ENCODE results near the gene SLC4A2.
A peak's percentile ranks its signal among the peaks of the same experiment; 100 is the strongest.

Gene SLC4A2

DNA sequence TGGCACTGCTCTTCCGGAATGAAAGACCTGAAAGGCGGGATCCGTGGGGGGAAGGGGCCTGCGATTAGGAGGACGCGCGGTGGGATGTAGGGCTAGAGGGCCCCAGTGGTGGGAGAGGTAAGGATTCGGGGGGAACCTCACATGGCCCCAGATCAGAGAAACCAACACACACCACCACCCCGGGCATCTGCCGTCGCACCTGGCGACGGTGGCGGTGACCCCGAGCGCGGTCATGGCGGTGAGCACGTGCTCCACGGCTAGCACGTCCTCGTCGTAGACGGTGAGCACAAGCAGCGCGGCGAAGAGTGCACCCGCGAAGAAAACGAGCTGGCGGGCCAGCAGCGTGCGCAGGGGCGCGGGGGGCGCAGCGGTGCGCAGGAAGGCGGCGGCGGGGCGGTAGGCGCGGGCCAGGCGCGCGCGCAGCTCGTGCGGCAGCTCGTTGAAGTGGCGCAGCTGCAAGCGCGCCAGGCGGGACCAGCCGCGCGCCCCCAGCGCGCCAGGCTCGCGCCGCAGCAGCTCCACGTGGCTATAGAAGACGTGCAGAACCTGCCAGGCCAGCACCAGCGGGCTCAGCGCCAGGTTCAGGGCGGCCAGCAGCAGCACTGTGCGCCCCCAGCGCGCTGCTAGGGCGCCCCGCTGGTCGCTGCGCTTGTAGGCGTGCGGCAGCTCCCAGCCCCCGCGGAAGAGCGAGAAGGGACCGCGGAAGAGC lies 40.8 kb upstream of the SLC4A2 start:
- Histone ChIP-seq H3K4me1 (ENCODE audit: low read length) (0 out of 2 replicates have a peak, but pooled peaks cover 6% of the 10 kb centered on the region), H3K36me3 (replicated peaks; ENCODE audit: insufficient read depth, low read length) (no peaks in the 10 kb centered on the region), H3K9me3 (replicated peaks; ENCODE audit: insufficient read depth, low read length) (no peaks in the 10 kb centered on the region), H3K9ac (ENCODE audit: low read length) (no peak overlapping the region), H3K27me3 (replicated peaks; ENCODE audit: insufficient read depth, low read length) (peaks cover 53% of the 10 kb centered on the region), H3K4me2 (ENCODE audit: low read depth, low read length) (peak overlapping the region; percentile 76), H3F3A (ENCODE audit: insufficient read depth, low read length) (no peaks in the 10 kb centered on the region), H3K9me2 (replicated peaks; ENCODE audit: insufficient read depth, low read length) (no peaks in the 10 kb centered on the region), H3K27ac (ENCODE audit: low read length) (no peak overlapping the region), H4K20me1 (ENCODE audit: insufficient read depth, low read length) (no peaks in the 10 kb centered on the region), H2AFZ (ENCODE audit: low read length) (peak overlapping the region; percentile 66; the same call in 1 of the 2 replicates), H3K79me2 (ENCODE audit: low read length) (no peaks in the 10 kb centered on the region), H3K4me3 (ENCODE audit: low read length) (0 out of 2 replicates have a peak overlapping the region, but pooled peaks have one; percentile 29)
- no peak for TF ChIP-seq EZH2phosphoT487 (IDR thresholded peaks at IDR 0.05; ENCODE audit: low read length)
- no peak for TF ChIP-seq CTCF (IDR thresholded peaks at IDR 0.05; ENCODE audit: low read length)
- TF ChIP-seq EZH2 (optimal IDR thresholded peaks at IDR 0.05; ENCODE audit: low read depth, low read length) = no peak
- no peak for DNase-seq

DNA sequence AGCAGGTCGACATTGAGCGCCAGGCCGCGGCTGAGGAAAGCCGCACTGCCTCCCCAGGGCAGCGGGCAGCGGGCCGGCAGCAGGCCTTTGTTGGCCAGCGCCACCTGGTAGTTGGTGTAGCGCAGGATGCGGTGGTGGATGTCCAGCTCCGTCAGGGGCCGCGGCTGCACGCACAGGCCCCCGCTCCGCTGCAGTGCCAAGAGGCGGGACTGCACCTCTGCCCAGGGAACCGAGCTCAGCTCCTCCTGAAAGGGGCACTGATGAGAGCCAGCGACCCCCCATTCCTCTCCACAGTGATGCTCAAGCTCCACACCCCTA lies 40.3 kb upstream of the SLC4A2 start:
- Histone ChIP-seq H3K79me2 (ENCODE audit: low read length) (no peaks in the 10 kb centered on the region), H2AFZ (ENCODE audit: low read length) (no peak overlapping the region), H3K36me3 (replicated peaks; ENCODE audit: insufficient read depth, low read length) (no peaks in the 10 kb centered on the region), H3K4me2 (ENCODE audit: low read depth, low read length) (no peak overlapping the region), H3K27ac (ENCODE audit: low read length) (no peak overlapping the region), H3K9me2 (replicated peaks; ENCODE audit: insufficient read depth, low read length) (no peaks in the 10 kb centered on the region), H3K9ac (ENCODE audit: low read length) (no peak overlapping the region), H3K4me1 (ENCODE audit: low read length) (0 out of 2 replicates have a peak, but pooled peaks cover 6% of the 10 kb centered on the region), H3K9me3 (replicated peaks; ENCODE audit: insufficient read depth, low read length) (no peaks in the 10 kb centered on the region), H3K4me3 (ENCODE audit: low read length) (no peak overlapping the region), H3F3A (ENCODE audit: insufficient read depth, low read length) (no peaks in the 10 kb centered on the region), H3K27me3 (replicated peaks; ENCODE audit: insufficient read depth, low read length) (peaks cover 53% of the 10 kb centered on the region), H4K20me1 (ENCODE audit: insufficient read depth, low read length) (no peaks in the 10 kb centered on the region)
- DNase-seq = no peak
- TF ChIP-seq EZH2 (optimal IDR thresholded peaks at IDR 0.05; ENCODE audit: low read depth, low read length) (no peak), CTCF (IDR thresholded peaks at IDR 0.05; ENCODE audit: low read length) (no peak), EZH2phosphoT487 (IDR thresholded peaks at IDR 0.05; ENCODE audit: low read length) (no peak)

- no peak overlapping the region for H3K9ac ChIP-seq (ENCODE audit: low read length)
- no peaks in the 10 kb centered on the region for H3K36me3 ChIP-seq (replicated peaks; ENCODE audit: insufficient read depth, low read length)
- H3K4me3 ChIP-seq (ENCODE audit: low read length) = no peak overlapping the region
- H3K4me2 ChIP-seq (ENCODE audit: low read depth, low read length) = no peak overlapping the region
- 0 out of 2 replicates have a peak, but pooled peaks cover 3% of the 10 kb centered on the region for H3K4me1 ChIP-seq (ENCODE audit: low read length)
- H3K27me3 ChIP-seq (replicated peaks; ENCODE audit: insufficient read depth, low read length) = peaks cover 51% of the 10 kb centered on the region
- DNase-seq = no peak
- H3K79me2 ChIP-seq (ENCODE audit: low read length) = no peaks in the 10 kb centered on the region
- H4K20me1 ChIP-seq (ENCODE audit: insufficient read depth, low read length) = no peaks in the 10 kb centered on the region
- H3K27ac ChIP-seq (ENCODE audit: low read length) = no peak overlapping the region
- no peaks in the 10 kb centered on the region for H3K9me3 ChIP-seq (replicated peaks; ENCODE audit: insufficient read depth, low read length)
- H2AFZ ChIP-seq (ENCODE audit: low read length) = no peak overlapping the region
- TF ChIP-seq EZH2 (optimal IDR thresholded peaks at IDR 0.05; ENCODE audit: low read depth, low read length) (no peak), CTCF (IDR thresholded peaks at IDR 0.05; ENCODE audit: low read length) (no peak), EZH2phosphoT487 (IDR thresholded peaks at IDR 0.05; ENCODE audit: low read length) (no peak)
- no peaks in the 10 kb centered on the region for H3F3A ChIP-seq (ENCODE audit: insufficient read depth, low read length)
- H3K9me2 ChIP-seq (replicated peaks; ENCODE audit: insufficient read depth, low read length) = no peaks in the 10 kb centered on the region
Measured at GRCh38 chr7:151020231-151020630, 39.2 kb upstream of the SLC4A2 start.

All from MM.1S (cell line).